ENCODE measurements around the gene OSTM1. TPM values are rescaled to one million over a fixed set of nuclear protein-coding genes. Genes with fewer than 3 reads are reported as not detected.

The OSTM1 gene
- 1 to 10 TPM; 5.7 to 6.1 TPM for polyA plus RNA-seq

- Histone ChIP-seq H3K4me1 (ENCODE audit: control insufficient read depth in 2 of 2, insufficient read depth in 2 of 2, low read length in 1 of 2) (no peaks in the 10 kb centered on the region), H3K9me3 (ENCODE audit: control insufficient read depth in 2 of 2, insufficient read depth in 1 of 2, low read depth in 1 of 2, low read length in 1 of 2) (no peaks in the 10 kb centered on the region), H3K4me3 (ENCODE audit: low read depth in 1 of 2, low read length in 2 of 2) (peak within 1 kb of the TSS; percentile 97 to 100), H3K27ac (ENCODE audit: low read depth in 2 of 2, low read length in 1 of 2) (peak within 1 kb of the TSS; percentile 74 to 85), H3K36me3 (ENCODE audit: control insufficient read depth in 2 of 2, insufficient read depth in 2 of 2, low read length in 1 of 2) (no peaks in the 10 kb centered on the region), H3K27me3 (ENCODE audit: control insufficient read depth in 1 of 2, insufficient read depth in 2 of 2, low read length in 2 of 2) (no peaks in the 10 kb centered on the region)
- 0 to 1% methylated on average over 73 to 86 of the region's 86 CpGs for WGBS, 2 donors
Observed at GRCh38 chr6:108074359-108075144, at the start of gene OSTM1. OSTM1 (minus strand) TSS chr6:108074741; CDS start chr6:108074651, 90 bp downstream.

- no peaks in the 10 kb centered on the region for H3K4me1 ChIP-seq (ENCODE audit: control insufficient read depth in 2 of 2, insufficient read depth in 2 of 2, low read length in 1 of 2)
- WGBS, 2 donors: 34 to 40% methylated on average over 7 of the region's 7 CpGs
- H3K4me3 ChIP-seq (ENCODE audit: low read depth in 1 of 2, low read length in 2 of 2): no peak overlapping the region
- no peaks in the 10 kb centered on the region for H3K36me3 ChIP-seq (ENCODE audit: control insufficient read depth in 2 of 2, insufficient read depth in 2 of 2, low read length in 1 of 2)
- no peaks in the 10 kb centered on the region for H3K9me3 ChIP-seq (ENCODE audit: control insufficient read depth in 2 of 2, insufficient read depth in 1 of 2, low read depth in 1 of 2, low read length in 1 of 2)
- H3K27ac ChIP-seq (ENCODE audit: low read depth in 2 of 2, low read length in 1 of 2): no peak overlapping the region
- H3K27me3 ChIP-seq (ENCODE audit: control insufficient read depth in 1 of 2, insufficient read depth in 2 of 2, low read length in 2 of 2): peaks cover 3 to 4% of the 10 kb centered on the region in 2 donors
Observed at GRCh38 chr6:108123946-108124345, 49.4 kb upstream of the OSTM1 start.

- WGBS, 2 donors: 40 to 42% methylated on average over 13 of the region's 13 CpGs
- Histone ChIP-seq H3K27me3 (ENCODE audit: control insufficient read depth in 1 of 2, insufficient read depth in 2 of 2, low read length in 2 of 2) (peaks cover 3 to 4% of the 10 kb centered on the region in 2 donors), H3K9me3 (ENCODE audit: control insufficient read depth in 2 of 2, insufficient read depth in 1 of 2, low read depth in 1 of 2, low read length in 1 of 2) (no peaks in the 10 kb centered on the region), H3K4me1 (ENCODE audit: control insufficient read depth in 2 of 2, insufficient read depth in 2 of 2, low read length in 1 of 2) (no peaks in the 10 kb centered on the region), H3K27ac (ENCODE audit: low read depth in 2 of 2, low read length in 1 of 2) (no peak overlapping the region), H3K36me3 (ENCODE audit: control insufficient read depth in 2 of 2, insufficient read depth in 2 of 2, low read length in 1 of 2) (no peaks in the 10 kb centered on the region), H3K4me3 (ENCODE audit: low read depth in 1 of 2, low read length in 2 of 2) (no peak overlapping the region)
Observed at GRCh38 chr6:108123481-108123929, 49.0 kb upstream of the OSTM1 start.

- no peak overlapping the region for H3K27ac ChIP-seq (ENCODE audit: low read depth in 2 of 2, low read length in 1 of 2)
- H3K4me3 ChIP-seq (ENCODE audit: low read depth in 1 of 2, low read length in 2 of 2): no peak overlapping the region
- WGBS, 2 donors: 56 to 68% methylated on average over 10 of the region's 10 CpGs
- peaks cover 2 to 3% of the 10 kb centered on the region in 2 donors for H3K4me1 ChIP-seq (ENCODE audit: control insufficient read depth in 2 of 2, insufficient read depth in 2 of 2, low read length in 1 of 2)
- H3K9me3 ChIP-seq (ENCODE audit: control insufficient read depth in 2 of 2, insufficient read depth in 1 of 2, low read depth in 1 of 2, low read length in 1 of 2): no peaks in the 10 kb centered on the region
- H3K36me3 ChIP-seq (ENCODE audit: control insufficient read depth in 2 of 2, insufficient read depth in 2 of 2, low read length in 1 of 2): no peaks in the 10 kb centered on the region
- H3K27me3 ChIP-seq (ENCODE audit: control insufficient read depth in 1 of 2, insufficient read depth in 2 of 2, low read length in 2 of 2): peaks cover 2 to 17% of the 10 kb centered on the region in 2 donors
Observed at GRCh38 chr6:108121612-108122011, 47.1 kb upstream of the OSTM1 start.

- no peak overlapping the region for H3K4me3 ChIP-seq (ENCODE audit: low read depth in 1 of 2, low read length in 2 of 2)
- no peaks in the 10 kb centered on the region for H3K9me3 ChIP-seq (ENCODE audit: control insufficient read depth in 2 of 2, insufficient read depth in 1 of 2, low read depth in 1 of 2, low read length in 1 of 2)
- H3K36me3 ChIP-seq (ENCODE audit: control insufficient read depth in 2 of 2, insufficient read depth in 2 of 2, low read length in 1 of 2): no peaks in the 10 kb centered on the region
- H3K27me3 ChIP-seq (ENCODE audit: control insufficient read depth in 1 of 2, insufficient read depth in 2 of 2, low read length in 2 of 2): peaks cover 2 to 17% of the 10 kb centered on the region in 2 donors
- no peak overlapping the region for H3K27ac ChIP-seq (ENCODE audit: low read depth in 2 of 2, low read length in 1 of 2)
- H3K4me1 ChIP-seq (ENCODE audit: control insufficient read depth in 2 of 2, insufficient read depth in 2 of 2, low read length in 1 of 2): peaks cover 3 to 5% of the 10 kb centered on the region in 2 donors
- 78 to 81% methylated on average over 12 of the region's 12 CpGs for WGBS, 2 donors
Observed at GRCh38 chr6:108120311-108120710, 45.8 kb upstream of the OSTM1 start.

- Histone ChIP-seq H3K9me3 (ENCODE audit: control insufficient read depth in 2 of 2, insufficient read depth in 1 of 2, low read depth in 1 of 2, low read length in 1 of 2) (no peaks in the 10 kb centered on the region), H3K4me3 (ENCODE audit: low read depth in 1 of 2, low read length in 2 of 2) (no peak overlapping the region), H3K27ac (ENCODE audit: low read depth in 2 of 2, low read length in 1 of 2) (no peak overlapping the region), H3K27me3 (ENCODE audit: control insufficient read depth in 1 of 2, insufficient read depth in 2 of 2, low read length in 2 of 2) (peaks cover 2 to 17% of the 10 kb centered on the region in 2 donors), H3K4me1 (ENCODE audit: control insufficient read depth in 2 of 2, insufficient read depth in 2 of 2, low read length in 1 of 2) (peaks cover 3 to 10% of the 10 kb centered on the region in 2 donors), H3K36me3 (ENCODE audit: control insufficient read depth in 2 of 2, insufficient read depth in 2 of 2, low read length in 1 of 2) (no peaks in the 10 kb centered on the region)
- 62 to 67% methylated on average over 24 of the region's 24 CpGs for WGBS, 2 donors
Observed at GRCh38 chr6:108119769-108120141, 45.2 kb upstream of the OSTM1 start.

GRCh38 chr6:108118810-108119768 is 44.5 kb upstream of the OSTM1 start:
- H3K27me3 ChIP-seq (ENCODE audit: control insufficient read depth in 1 of 2, insufficient read depth in 2 of 2, low read length in 2 of 2): peaks cover 2 to 17% of the 10 kb centered on the region in 2 donors
- no peaks in the 10 kb centered on the region for H3K36me3 ChIP-seq (ENCODE audit: control insufficient read depth in 2 of 2, insufficient read depth in 2 of 2, low read length in 1 of 2)
- H3K4me1 ChIP-seq (ENCODE audit: control insufficient read depth in 2 of 2, insufficient read depth in 2 of 2, low read length in 1 of 2): peaks cover 3 to 11% of the 10 kb centered on the region in 2 donors
- H3K9me3 ChIP-seq (ENCODE audit: control insufficient read depth in 2 of 2, insufficient read depth in 1 of 2, low read depth in 1 of 2, low read length in 1 of 2): no peaks in the 10 kb centered on the region
- peak overlapping the region in 1 of 2 donors; percentile 52 for H3K4me3 ChIP-seq (ENCODE audit: low read depth in 1 of 2, low read length in 2 of 2)
- no peak overlapping the region for H3K27ac ChIP-seq (ENCODE audit: low read depth in 2 of 2, low read length in 1 of 2)
- 6 to 11% methylated on average over 62 to 67 of the region's 67 CpGs for WGBS, 2 donors

GRCh38 chr6:108118359-108118724 is 43.8 kb upstream of the OSTM1 start:
- no peaks in the 10 kb centered on the region for H3K36me3 ChIP-seq (ENCODE audit: control insufficient read depth in 2 of 2, insufficient read depth in 2 of 2, low read length in 1 of 2)
- peak overlapping the region; percentile 52 to 59 for H3K4me3 ChIP-seq (ENCODE audit: low read depth in 1 of 2, low read length in 2 of 2)
- no peaks in the 10 kb centered on the region for H3K9me3 ChIP-seq (ENCODE audit: control insufficient read depth in 2 of 2, insufficient read depth in 1 of 2, low read depth in 1 of 2, low read length in 1 of 2)
- peaks cover 3 to 17% of the 10 kb centered on the region in 2 donors for H3K4me1 ChIP-seq (ENCODE audit: control insufficient read depth in 2 of 2, insufficient read depth in 2 of 2, low read length in 1 of 2)
- H3K27ac ChIP-seq (ENCODE audit: low read depth in 2 of 2, low read length in 1 of 2): no peak overlapping the region
- peaks cover 2 to 17% of the 10 kb centered on the region in 2 donors for H3K27me3 ChIP-seq (ENCODE audit: control insufficient read depth in 1 of 2, insufficient read depth in 2 of 2, low read length in 2 of 2)
- 1 to 2% methylated on average over 22 to 45 of the region's 45 CpGs for WGBS, 2 donors
